Stimulated activated CD4-positive, alpha-beta T cell treated with anti-CD3 and anti-CD28 coated beads, Interleukin-15, amount 100 ng/mL, for 48 hours (primary cell): Measurements from ENCODE around the gene NLN.

Source experiments
- DNase-seq, 2 donors: peaks; one replicate each; pipeline ENCODE4 v3.0.0-alpha.2; 2020; ENCODE audit warnings: low read depth in 2 of 2

Gene NLN

DNA sequence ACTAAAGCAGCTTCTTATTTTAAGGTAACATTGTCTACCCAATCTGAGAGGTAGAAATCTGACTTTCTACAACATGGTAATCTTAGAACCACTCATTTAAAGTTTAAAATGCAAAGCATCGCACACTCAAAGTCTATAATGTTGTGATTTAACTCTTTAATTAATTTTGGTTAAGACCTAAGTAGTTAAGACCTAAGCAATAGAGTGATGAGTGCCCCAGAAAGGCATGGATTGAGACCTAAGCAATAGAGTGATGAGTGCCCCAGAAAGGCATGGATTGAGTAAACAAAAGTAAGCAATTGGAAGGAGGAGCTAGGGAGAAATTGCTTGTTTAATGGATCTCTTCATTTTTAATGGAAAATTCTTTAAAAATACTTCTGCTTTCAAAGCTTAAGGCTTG lies 86.8 kb downstream of the NLN start:
- no peak for DNase-seq

DNA sequence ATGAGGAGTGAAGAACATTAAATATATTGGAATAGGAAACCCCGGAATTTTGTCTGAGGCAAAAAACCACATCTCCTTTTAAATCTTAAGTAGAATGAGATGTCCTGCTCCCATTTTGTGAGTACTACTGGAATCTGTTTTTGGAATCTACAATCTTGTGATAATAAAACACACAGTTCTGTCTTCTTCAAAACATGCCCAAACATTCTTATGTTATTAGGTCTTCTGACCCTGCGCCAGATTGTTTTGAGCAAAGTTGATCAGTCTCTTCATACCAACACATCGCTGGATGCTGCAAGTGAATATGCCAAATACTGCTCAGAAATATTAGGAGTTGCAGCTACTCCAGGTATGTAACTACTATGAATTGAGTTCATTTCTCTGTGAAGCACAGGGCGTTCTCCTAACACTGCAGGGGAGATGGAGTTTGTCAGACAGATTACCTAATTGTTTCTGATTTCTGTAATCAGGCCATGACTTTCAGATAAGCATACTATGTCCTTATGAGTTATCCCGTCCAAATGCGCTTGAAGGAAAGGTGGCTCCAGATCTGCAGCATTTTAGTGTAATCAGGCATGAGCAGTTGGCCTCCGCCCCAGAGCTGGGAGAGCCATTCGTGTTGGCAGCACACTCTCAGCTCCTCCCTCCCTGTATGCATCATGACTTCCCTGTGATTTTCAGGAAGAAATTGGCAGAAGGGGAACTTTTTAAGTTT lies 88.0 kb downstream of the NLN start:
- DNase-seq, result no peak

- no peak for DNase-seq
Observed at GRCh38 chr5:65811004-65811403, 89.0 kb downstream of the NLN start.

- DNase-seq, result no peak
Observed at GRCh38 chr5:65811885-65812284, 89.9 kb downstream of the NLN start.

DNA sequence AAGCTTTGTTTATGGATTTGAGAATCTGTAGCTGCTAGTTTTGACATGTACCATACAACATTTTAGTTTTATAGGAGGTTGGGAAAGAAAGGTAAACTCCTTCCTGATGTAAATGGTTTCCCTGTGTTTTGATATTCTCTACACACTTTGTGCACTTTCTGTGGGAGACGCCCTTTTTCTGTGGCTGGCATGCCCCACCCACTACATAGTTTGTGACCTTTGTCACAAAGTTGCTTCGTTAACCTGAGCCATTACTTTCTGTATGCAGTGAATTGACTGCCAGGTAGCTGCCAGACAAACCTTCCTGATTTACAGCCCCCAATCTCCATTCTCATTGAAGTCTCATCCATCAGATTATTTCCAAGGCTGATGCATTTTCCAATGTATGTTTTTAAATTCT lies 90.6 kb downstream of the NLN start:
- no peak for DNase-seq

DNA sequence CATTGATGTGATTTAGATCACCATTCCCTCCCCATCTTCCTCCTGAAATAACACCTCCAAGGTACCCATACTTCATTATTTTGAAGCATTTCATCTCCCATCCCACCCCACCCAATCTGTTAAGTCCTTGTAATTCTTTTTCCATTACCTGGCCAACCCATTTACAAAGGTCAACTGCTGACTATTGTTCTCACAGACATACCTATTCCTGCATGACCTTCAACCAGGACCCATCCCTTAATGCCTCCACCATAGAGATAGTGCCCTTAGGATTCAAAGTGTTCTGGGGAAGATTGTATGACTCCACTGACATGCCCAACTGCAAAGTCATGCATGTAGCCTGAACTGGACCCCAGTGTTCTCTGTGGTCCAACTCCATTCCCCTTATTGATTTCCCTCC lies 91.2 kb downstream of the NLN start:
- no peak for DNase-seq

DNA sequence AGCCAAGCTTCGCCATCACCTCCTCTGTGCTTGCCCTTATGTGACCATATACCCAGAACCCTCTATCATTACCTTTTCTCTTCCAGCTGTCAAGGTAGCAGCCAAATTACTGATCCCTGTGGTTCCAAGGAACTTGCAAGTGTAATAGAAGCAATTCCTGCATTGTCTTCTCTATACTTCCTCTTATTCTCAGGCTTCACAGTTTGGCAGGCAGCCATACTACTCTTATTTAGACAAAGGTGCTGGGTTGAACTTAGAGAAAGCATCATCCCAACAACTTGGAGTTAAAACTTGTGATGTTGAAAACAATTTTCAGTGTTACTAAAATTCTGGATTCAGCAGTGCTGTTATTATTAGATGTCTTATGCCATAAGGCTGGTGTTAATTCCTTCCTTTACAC lies 93.2 kb downstream of the NLN start:
- DNase-seq, result no peak

DNA sequence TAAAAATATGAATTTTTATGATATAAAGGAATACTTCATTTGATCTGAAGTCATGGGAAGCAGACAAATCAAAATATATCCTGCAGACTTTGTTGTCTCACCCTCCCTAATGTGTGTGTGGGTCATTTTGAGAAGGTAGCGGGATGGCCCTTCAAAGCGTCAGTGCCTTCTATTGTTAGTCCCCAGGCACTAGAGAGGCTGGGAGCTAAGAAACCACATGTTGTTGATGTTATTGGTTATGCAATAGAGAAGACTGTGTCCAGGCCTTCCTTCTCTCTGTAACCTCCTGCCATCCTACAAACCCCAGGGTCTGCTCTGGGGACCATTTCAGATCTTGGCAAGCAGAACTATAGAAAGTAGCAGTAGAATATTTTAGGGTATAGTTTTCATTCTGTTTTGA lies 94.7 kb downstream of the NLN start:
- DNase-seq, result no peak

DNA sequence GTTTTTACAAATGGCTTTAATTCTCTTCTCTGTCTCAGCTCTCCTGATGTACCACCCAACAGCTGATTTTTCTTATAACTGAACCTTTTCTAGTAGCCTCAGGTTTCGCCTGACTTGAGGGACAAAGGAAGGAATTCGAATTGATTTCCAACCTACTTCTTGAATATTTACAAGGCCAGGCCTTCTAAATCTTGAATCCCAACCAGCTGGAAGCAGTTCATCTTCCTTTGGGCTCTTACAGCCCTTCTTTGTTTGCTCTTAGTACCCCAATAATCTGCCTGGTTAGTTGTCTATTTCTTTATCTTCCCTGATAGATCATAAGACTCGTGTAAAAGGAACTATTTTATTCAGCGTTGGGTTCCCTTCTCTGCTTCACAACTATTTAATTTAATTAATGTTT lies 95.9 kb downstream of the NLN start:
- DNase-seq, result no peak

GRCh38 chr5:65818592-65818991 lies 96.6 kb downstream of the NLN start:
- DNase-seq, result no peak

GRCh38 chr5:65819215-65819904 lies 97.4 kb downstream of the NLN start:
- DNase-seq, result no peak

DNA sequence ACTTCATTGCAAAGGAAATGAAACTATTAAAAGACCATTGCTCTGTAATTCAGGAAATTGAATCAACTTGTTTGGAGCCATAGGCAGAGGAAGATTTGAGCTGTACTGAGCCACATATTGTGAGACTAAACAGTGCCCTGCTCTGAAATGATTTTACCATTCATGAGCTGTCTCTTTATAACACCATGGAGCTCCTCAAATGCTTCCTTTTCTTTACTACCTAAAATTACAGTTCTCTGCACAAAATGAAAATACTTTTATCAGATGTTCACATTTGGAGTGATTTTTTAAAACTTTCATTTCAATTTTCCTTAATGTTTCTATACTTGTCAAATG lies 97.9 kb downstream of the NLN start:
- DNase-seq, result no peak

DNA sequence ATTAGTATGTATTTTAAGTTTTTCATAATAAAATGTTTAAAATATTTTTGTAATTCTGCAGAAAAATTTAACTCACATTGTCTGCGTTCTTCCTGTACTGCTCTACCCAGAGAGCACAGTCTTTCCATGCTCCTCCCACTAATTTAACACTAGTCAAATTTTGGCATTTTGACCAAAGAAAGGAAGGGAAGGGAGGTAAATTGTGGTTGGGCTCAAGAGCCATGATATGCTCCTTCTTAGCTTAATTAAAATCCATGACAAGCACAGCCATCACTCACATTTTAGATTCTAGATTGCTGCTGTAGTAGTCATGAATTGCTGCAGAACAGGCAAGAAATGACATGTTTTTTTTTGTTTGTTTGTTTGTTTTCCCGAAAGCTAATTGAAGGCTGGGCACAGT lies 98.4 kb downstream of the NLN start:
- DNase-seq, result no peak

- DNase-seq, result no peak
Observed at GRCh38 chr5:65821966-65822365, 100.0 kb downstream of the NLN start.

DNA sequence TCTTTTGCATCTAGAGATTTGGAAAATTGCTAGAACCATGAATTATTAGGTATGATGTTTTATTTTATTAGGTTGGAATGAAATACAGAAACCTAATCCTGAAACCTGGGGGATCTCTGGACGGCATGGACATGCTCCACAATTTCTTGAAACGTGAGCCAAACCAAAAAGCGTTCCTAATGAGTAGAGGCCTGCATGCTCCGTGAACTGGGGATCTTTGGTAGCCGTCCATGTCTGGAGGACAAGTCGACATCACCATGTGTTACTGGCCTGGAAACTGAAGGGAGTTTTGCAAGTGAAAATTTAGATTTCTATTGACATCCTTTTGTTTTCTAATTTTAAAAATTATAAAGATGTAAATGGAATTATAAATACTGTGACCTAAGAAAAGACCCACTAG lies 100.7 kb downstream of the NLN start:
- DNase-seq, result no peak

GRCh38 chr5:65823204-65823603 lies 101.2 kb downstream of the NLN start:
- no peak for DNase-seq

- DNase-seq, result no peak
Observed at GRCh38 chr5:65823845-65824445, 101.9 kb downstream of the NLN start.

- DNase-seq, result no peak
Observed at GRCh38 chr5:65825408-65826328, 103.7 kb downstream of the NLN start.

DNA sequence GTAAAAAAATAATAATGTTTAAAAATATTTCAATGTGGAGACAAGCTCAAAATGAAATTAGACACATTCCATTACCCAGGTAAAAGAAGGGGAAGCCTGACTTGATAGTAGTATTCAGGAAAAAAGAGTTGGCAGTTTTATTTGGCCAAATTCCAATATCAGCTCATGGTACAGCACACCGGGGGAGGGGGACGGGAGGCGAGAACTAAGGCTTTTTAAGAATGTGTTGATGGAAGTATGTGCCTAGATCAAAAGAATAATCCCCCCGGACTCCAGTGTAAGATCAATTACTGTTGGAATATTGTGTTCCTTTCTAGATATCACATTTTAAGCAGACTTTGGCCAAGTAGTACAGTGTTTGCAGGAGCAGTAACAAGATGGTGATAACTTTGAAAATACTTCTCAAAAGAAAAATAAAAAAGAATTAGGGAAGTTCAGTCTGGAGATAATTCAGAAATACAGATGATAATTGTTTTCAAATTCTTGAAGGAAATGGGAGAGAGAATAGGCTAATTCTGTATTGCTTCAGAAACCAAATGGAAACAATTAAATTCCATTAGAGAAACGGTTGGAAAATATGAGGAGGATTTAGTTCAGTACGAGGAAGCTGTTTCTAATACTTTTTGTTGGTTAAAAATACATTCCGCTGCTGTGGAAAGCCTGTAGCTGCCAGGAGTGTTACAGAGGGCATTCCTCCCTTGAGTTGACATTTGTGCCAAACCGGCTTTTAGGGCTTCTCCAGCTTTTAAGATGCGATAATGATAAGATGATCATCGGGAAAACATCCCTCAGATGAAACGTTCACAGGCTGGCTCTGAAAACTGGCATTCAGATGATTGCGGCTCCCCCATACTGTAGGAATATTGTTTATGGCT lies 106.3 kb downstream of the NLN start:
- DNase-seq, result no peak

DNA sequence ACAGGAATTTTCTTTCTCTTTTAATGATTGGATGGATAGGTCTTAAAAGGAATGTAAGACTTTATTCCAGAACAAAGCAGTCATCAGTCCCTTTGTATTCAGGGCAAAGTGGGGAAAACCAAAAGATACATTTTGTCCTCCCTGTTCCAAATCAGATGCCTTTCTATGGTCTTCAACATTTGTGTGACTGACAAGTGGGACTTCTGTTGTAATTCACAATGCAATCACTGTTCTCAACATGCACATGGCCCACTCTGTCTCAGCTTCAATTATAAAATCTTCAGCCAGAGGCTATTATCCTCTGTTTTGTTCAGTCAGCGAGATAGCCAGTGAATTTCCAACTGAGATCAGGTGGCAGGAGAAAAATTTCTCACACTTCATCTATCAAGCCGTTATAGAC lies 108.9 kb downstream of the NLN start:
- no peak for DNase-seq

GRCh38 chr5:65831276-65831675 lies 109.3 kb downstream of the NLN start:
- DNase-seq, result no peak
